K562 (cell line): Measurements from ENCODE around the gene GNAI3. TPM values are rescaled to one million over a fixed set of nuclear protein-coding genes. Genes with fewer than 3 reads are reported as not detected.

Experiments used
- ATF3 ChIP-seq, 2 experiments: fragments of 450-650 bp in 1 of 2; sonication (generic) in 1 of 2; formaldehyde crosslinking in 1 of 2; IDR thresholded peaks in 1 of 2; conservative IDR thresholded peaks in 1 of 2; 2 replicates each; pipeline versions ENCODE4 v1.6.1 to v1.8.1; 2016 to 2023; ENCODE audit warnings: mild to moderate bottlenecking in 2 of 2, moderate library complexity in 2 of 2, inconsistent platforms in 1 of 2, missing genetic modification reagents in 1 of 2
- DPF2 ChIP-seq: fragments of 450-650 bp; IDR thresholded peaks from 2 replicates; pipeline ENCODE4 v1.6.1; 2016
- EGR1 ChIP-seq: fragments of 450-650 bp; conservative IDR thresholded peaks from 2 replicates; pipeline ENCODE4 v1.6.1; 2017; ENCODE audit warnings: mild to moderate bottlenecking
- FOSL1 ChIP-seq: fragments of 200-800 bp; sonication (Bioruptor generic); conservative IDR thresholded peaks from 2 replicates; pipeline ENCODE4 v1.6.1; 2016; ENCODE audit warnings: missing genetic modification characterization, missing compliant biosample characterization
- GMEB1 ChIP-seq: fragments of 250-450 bp; sonication (Bioruptor Pico); IDR thresholded peaks from 2 replicates; pipeline ENCODE4 v1.4.0; 2020; ENCODE audit warnings: mild to moderate bottlenecking
- HDAC1 ChIP-seq, 2 experiments: fragments of 450-650 bp; IDR thresholded peaks; 2 replicates each; pipeline ENCODE4 v1.6.1; 2016 to 2017; ENCODE audit warnings: inconsistent platforms in 1 of 2, mild to moderate bottlenecking in 1 of 2, moderate library complexity in 1 of 2
- HMG20B ChIP-seq: fragments of 250-450 bp; sonication (Bioruptor Pico); IDR thresholded peaks from 2 replicates; pipeline ENCODE4 v1.5.0; 2021; ENCODE audit warnings: mild to moderate bottlenecking
- HNRNPK ChIP-seq: fragments of 200-400 bp; formaldehyde crosslinking; IDR thresholded peaks from one replicate; pipeline ENCODE4 v1.6.1; 2018; ENCODE audit warnings: mild to moderate bottlenecking, low read depth, low read length; ENCODE audit not compliant: poor library complexity, severe bottlenecking
- JUND ChIP-seq, 2 experiments: IDR thresholded peaks; 2 replicates in 1 of 2; 3 replicates in 1 of 2; pipeline ENCODE4 v1.6.1; 2011; ENCODE audit warnings: borderline replicate concordance in 2 of 2, low read depth in 2 of 2, low read length in 2 of 2, improper control_type of control experiment in 1 of 2, missing biosample characterization in 1 of 2, missing genetic modification characterization in 1 of 2, missing genetic modification reagents in 1 of 2
- KAT2B ChIP-seq: IDR thresholded peaks from one replicate; pipeline ENCODE4 v1.6.1; 2012; ENCODE audit warnings: low read depth, mild to moderate bottlenecking, control low read depth, inconsistent platforms, low read length, moderate library complexity
- KDM1A ChIP-seq, 2 experiments: fragments of 450-650 bp; IDR thresholded peaks; 2 replicates each; pipeline ENCODE4 v1.6.1; 2016; ENCODE audit warnings: mild to moderate bottlenecking in 2 of 2
- KDM4B ChIP-seq, 2 experiments: fragments of 450-650 bp in 1 of 2; sonication (generic) in 1 of 2; IDR thresholded peaks; 2 replicates each; pipeline ENCODE4 v1.6.1; 2016 to 2017; ENCODE audit warnings: borderline replicate concordance in 2 of 2, antibody characterized with exemption in 1 of 2, low read depth in 1 of 2, mild to moderate bottlenecking in 1 of 2
- MYNN ChIP-seq, 2 experiments: sonication (generic); formaldehyde crosslinking in 1 of 2; IDR thresholded peaks; 2 replicates each; pipeline versions ENCODE4 v1.5.0 to v1.6.1; 2016 to 2020; ENCODE audit warnings: antibody characterized with exemption in 1 of 2, missing genetic modification reagents in 1 of 2
- NEUROD1 ChIP-seq: fragments of 150-350 bp; IDR thresholded peaks from 2 replicates; pipeline ENCODE4 v1.6.1; 2014; ENCODE audit warnings: borderline replicate concordance, low read length, low read depth; ENCODE audit not compliant: partially characterized antibody
- PHF21A ChIP-seq: fragments of 450-650 bp; IDR thresholded peaks from 2 replicates; pipeline ENCODE4 v1.6.1; 2017; ENCODE audit warnings: low read depth, borderline replicate concordance
- PHF8 ChIP-seq: fragments of 200-600 bp; sonication (generic); IDR thresholded peaks from 2 replicates; pipeline ENCODE4 v1.6.1; 2012; ENCODE audit warnings: mixed run types, mild to moderate bottlenecking, inconsistent platforms, low read length, moderate library complexity, borderline replicate concordance
- RAD21 ChIP-seq, 2 experiments: fragments of 250-450 bp in 1 of 2; fragments of 450-650 bp in 1 of 2; sonication (Bioruptor Pico) in 1 of 2; formaldehyde crosslinking in 1 of 2; IDR thresholded peaks in 1 of 2; conservative IDR thresholded peaks in 1 of 2; 2 replicates each; pipeline versions ENCODE4 v1.4.0 to v1.8.0; 2020 to 2022; ENCODE audit warnings: mild to moderate bottlenecking in 2 of 2, moderate library complexity in 1 of 2
- RCOR1 ChIP-seq, 2 experiments: IDR thresholded peaks; 2 replicates each; pipeline ENCODE4 v1.6.1; 2012; ENCODE audit warnings: low read depth in 2 of 2, low read length in 2 of 2, borderline replicate concordance in 1 of 2, improper control_type of control experiment in 1 of 2
- ZNF143 ChIP-seq: sonication (generic); formaldehyde crosslinking; IDR thresholded peaks from 2 replicates; pipeline ENCODE4 v1.9.0; 2022; ENCODE audit warnings: mild to moderate bottlenecking, missing genetic modification reagents
- polyA plus RNA-seq, 8 experiments: library from polyadenylated mRNA; depleted of rRNA in 4 of 8; stranded (reverse) in 5 of 8; unstranded in 3 of 8; fragments of >200 nt; fragmentation: Nextera tagmentation in 2 of 8; fragmentation: Illumina TruSeq in 1 of 8; extraction: Ambion mirVana in 2 of 8; extraction: Trizol in 1 of 8; gene quantifications; 2 replicates each; pipeline versions ENCODE4 v1.2.1 to v1.2.3, GENCODE V29; 2011 to 2014; ENCODE audit warnings: inconsistent platforms in 1 of 8, missing spikeins in 1 of 8
- total RNA-seq, 7 experiments: library from RNA; depleted of rRNA in 6 of 7; stranded (reverse); fragments of >200 nt in 6 of 7; fragmentation: Illumina TruSeq in 2 of 7; extraction: Trizol in 2 of 7; gene quantifications; 2 replicates each; pipeline versions ENCODE4 v1.2.1 to v1.2.3, GENCODE V29; 2011 to 2021; ENCODE audit warnings: low replicate concordance in 1 of 7
- TF ChIP-seq, protein P1 (sequence below): fragments of 450-650 bp; IDR thresholded peaks from 2 replicates; pipeline ENCODE4 v1.6.1; 2018; ENCODE audit not compliant: partially characterized antibody

GNAI3 gene
- total and polyA plus RNA-seq, 9 of the 15 experiments (the other 6 are each of a cell fraction or from before 2014, with no cell fraction given) = 6.3 to 13.2 (median 8.9) TPM

GRCh38 chr1:109617291-109617801, 68.9 kb downstream of the GNAI3 start (continued):
- TF ChIP-seq GMEB1 (CRISPR knock-in tag) = no peak
- peak; percentile 65 for TF ChIP-seq FOSL1 (tag)
- no peak for TF ChIP-seq KDM4B (IDR thresholded peaks at IDR 0.05; ENCODE audit: borderline replicate concordance in 2 of 2, low read depth in 1 of 2)
- TF ChIP-seq NEUROD1 = no peak
- no peak for TF ChIP-seq HMG20B (CRISPR knock-in tag)
- TF ChIP-seq RCOR1 (IDR thresholded peaks at IDR 0.05; ENCODE audit: borderline replicate concordance in 1 of 2, low read depth in 2 of 2, low read length in 2 of 2) = peak; percentile 18 to 76; a peak in 3 of 4 replicates
- TF ChIP-seq RAD21 (CRISPR knock-in tag; conservative IDR thresholded peaks at IDR 0.05 in 1 of 2, IDR thresholded peaks at IDR 0.05 in 1 of 2) = peak in 1 of 2 experiments; percentile 22; a peak in 2 of 4 replicates
- TF ChIP-seq DPF2 = 0 out of 2 replicates have a peak, but pooled peaks have one; percentile 18
- TF ChIP-seq PHF8 = no peak
- TF ChIP-seq, protein P1, sequence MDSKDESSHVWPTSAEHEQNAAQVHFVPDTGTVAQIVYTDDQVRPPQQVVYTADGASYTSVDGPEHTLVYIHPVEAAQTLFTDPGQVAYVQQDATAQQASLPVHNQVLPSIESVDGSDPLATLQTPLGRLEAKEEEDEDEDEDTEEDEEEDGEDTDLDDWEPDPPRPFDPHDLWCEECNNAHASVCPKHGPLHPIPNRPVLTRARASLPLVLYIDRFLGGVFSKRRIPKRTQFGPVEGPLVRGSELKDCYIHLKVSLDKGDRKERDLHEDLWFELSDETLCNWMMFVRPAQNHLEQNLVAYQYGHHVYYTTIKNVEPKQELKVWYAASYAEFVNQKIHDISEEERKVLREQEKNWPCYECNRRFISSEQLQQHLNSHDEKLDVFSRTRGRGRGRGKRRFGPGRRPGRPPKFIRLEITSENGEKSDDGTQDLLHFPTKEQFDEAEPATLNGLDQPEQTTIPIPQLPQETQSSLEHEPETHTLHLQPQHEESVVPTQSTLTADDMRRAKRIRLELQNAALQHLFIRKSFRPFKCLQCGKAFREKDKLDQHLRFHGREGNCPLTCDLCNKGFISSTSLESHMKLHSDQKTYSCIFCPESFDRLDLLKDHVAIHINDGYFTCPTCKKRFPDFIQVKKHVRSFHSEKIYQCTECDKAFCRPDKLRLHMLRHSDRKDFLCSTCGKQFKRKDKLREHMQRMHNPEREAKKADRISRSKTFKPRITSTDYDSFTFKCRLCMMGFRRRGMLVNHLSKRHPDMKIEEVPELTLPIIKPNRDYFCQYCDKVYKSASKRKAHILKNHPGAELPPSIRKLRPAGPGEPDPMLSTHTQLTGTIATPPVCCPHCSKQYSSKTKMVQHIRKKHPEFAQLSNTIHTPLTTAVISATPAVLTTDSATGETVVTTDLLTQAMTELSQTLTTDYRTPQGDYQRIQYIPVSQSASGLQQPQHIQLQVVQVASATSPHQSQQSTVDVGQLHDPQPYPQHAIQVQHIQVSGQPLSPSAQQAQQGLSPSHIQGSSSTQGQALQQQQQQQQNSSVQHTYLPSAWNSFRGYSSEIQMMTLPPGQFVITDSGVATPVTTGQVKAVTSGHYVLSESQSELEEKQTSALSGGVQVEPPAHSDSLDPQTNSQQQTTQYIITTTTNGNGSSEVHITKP = peak; percentile 8
- TF ChIP-seq ATF3 (IDR thresholded peaks at IDR 0.05) = peak; percentile 84
- TF ChIP-seq ATF3 (CRISPR knock-in tag; conservative IDR thresholded peaks at IDR 0.05) = no peak
- TF ChIP-seq EGR1 = peak; percentile 83
- peak; percentile 60; the same call in 1 of the 2 replicates for TF ChIP-seq PHF21A
- no peak for TF ChIP-seq KAT2B
- TF ChIP-seq ZNF143 = 0 out of 2 replicates have a peak, but pooled peaks have one; percentile 15
- TF ChIP-seq HNRNPK = no peak
- peak; percentile 82 for TF ChIP-seq JUND (IDR thresholded peaks at IDR 0.05; ENCODE audit: borderline replicate concordance, low read depth, low read length)
- peak; percentile 67; the same call in 2 of the 3 replicates for TF ChIP-seq JUND (tag; IDR thresholded peaks at IDR 0.05; ENCODE audit: borderline replicate concordance, low read depth, low read length)
- TF ChIP-seq HDAC1 (IDR thresholded peaks at IDR 0.05) = peak in 1 of 2 experiments; percentile 68; a peak in 1 of 4 replicates
- no peak for TF ChIP-seq MYNN (IDR thresholded peaks at IDR 0.05)
- TF ChIP-seq MYNN (CRISPR knock-in tag; IDR thresholded peaks at IDR 0.05) = no peak
- TF ChIP-seq KDM1A (IDR thresholded peaks at IDR 0.05) = peak; percentile 94 to 95
- TF ChIP-seq, all 486 proteins: peak for 17
